ENCODE results near the gene SPATA31D1.

SPATA31D1 gene

GRCh38 chr9:82024908-82025307 lies 36.3 kb downstream of the SPATA31D1 start:
- H3K27ac ChIP-seq, result no peak overlapping the region
- no peak for TF ChIP-seq CTCF (conservative IDR thresholded peaks at IDR 0.05)

GRCh38 chr9:82031538-82032280 lies 43.1 kb downstream of the SPATA31D1 start:
- no peak for TF ChIP-seq CTCF (conservative IDR thresholded peaks at IDR 0.05)
- H3K27ac ChIP-seq, result no peak overlapping the region

- TF ChIP-seq CTCF (conservative IDR thresholded peaks at IDR 0.05), result no peak
- H3K27ac ChIP-seq, result no peak overlapping the region
These were observed 46.6 kb downstream of the SPATA31D1 start for GRCh38 chr9:82034956-82035731.

- TF ChIP-seq CTCF (conservative IDR thresholded peaks at IDR 0.05), result no peak
- H3K27ac ChIP-seq, result no peak overlapping the region
These were observed 47.5 kb downstream of the SPATA31D1 start for GRCh38 chr9:82036086-82036485.

- TF ChIP-seq CTCF (conservative IDR thresholded peaks at IDR 0.05), result no peak
- no peak overlapping the region for H3K27ac ChIP-seq
These were observed 48.6 kb downstream of the SPATA31D1 start for GRCh38 chr9:82037126-82037525.

GRCh38 chr9:82038897-82039296 lies 50.3 kb downstream of the SPATA31D1 start:
- H3K27ac ChIP-seq, result no peak overlapping the region
- no peak for TF ChIP-seq CTCF (conservative IDR thresholded peaks at IDR 0.05)

Data from VCaP (cell line).